Esophagus muscularis mucosa (tissue), 4 donors: ENCODE data around the gene CFAP126. TPM values are rescaled to one million over a fixed set of nuclear protein-coding genes. Genes with fewer than 3 reads are reported as not detected.

Experiments used
- DNase-seq: peaks from one replicate; pipeline ENCODE4 v3.0.0-alpha.2; 2017; ENCODE audit errors: extremely low spot score
- H3K27ac ChIP-seq, 4 donors: fragments of 200-600 bp; sonication (generic); replicated peaks in 1 of 4; 1 replicate in 3 of 4; 2 replicates in 1 of 4; pipeline ENCODE4 v1.5.1; 2016 to 2019; ENCODE audit warnings: mild to moderate bottlenecking in 1 of 4
- H3K27me3 ChIP-seq, 4 donors: fragments of 200-600 bp; sonication (generic); one replicate each; pipeline versions ENCODE4 v1.5.1 to v1.6.0; 2016 to 2019
- H3K36me3 ChIP-seq, 4 donors: fragments of 200-600 bp; sonication (generic); one replicate each; pipeline ENCODE4 v1.5.1; 2016 to 2019
- H3K4me1 ChIP-seq, 4 donors: fragments of 200-600 bp; sonication (generic); one replicate each; pipeline ENCODE4 v1.5.1; 2016 to 2019
- H3K4me3 ChIP-seq, 4 donors: fragments of 200-600 bp; sonication (generic); 1 replicate in 2 of 4; 2 replicates in 2 of 4; pipeline ENCODE4 v1.5.1; 2016 to 2019; ENCODE audit warnings: mild to moderate bottlenecking in 4 of 4, moderate library complexity in 1 of 4
- H3K9me3 ChIP-seq, 4 donors: fragments of 200-600 bp; sonication (generic); 1 replicate in 3 of 4; 2 replicates in 1 of 4; pipeline ENCODE4 v1.5.1; 2016 to 2019
- CTCF ChIP-seq, 3 experiments: fragments of 200-600 bp in 2 of 3; fragments of 450-650 bp in 1 of 3; sonication (generic) in 2 of 3; IDR thresholded peaks; one replicate each; pipeline ENCODE4 v1.5.1; 2017 to 2019; ENCODE audit warnings: antibody characterized with exemption in 3 of 3, mild to moderate bottlenecking in 2 of 3, moderate library complexity in 1 of 3
- EP300 ChIP-seq: sonication (generic); formaldehyde crosslinking; IDR thresholded peaks from one replicate; pipeline ENCODE4 v1.6.1; 2017; ENCODE audit warnings: antibody characterized with exemption
- POLR2A ChIP-seq: fragments of 450-650 bp; IDR thresholded peaks from one replicate; pipeline ENCODE4 v1.6.1; 2017; ENCODE audit warnings: antibody characterized with exemption, moderate library complexity, mild to moderate bottlenecking, low read depth
- POLR2AphosphoS5 ChIP-seq, 2 donors: sonication (generic); formaldehyde crosslinking; IDR thresholded peaks; one replicate each; pipeline ENCODE4 v1.6.1; 2017; ENCODE audit warnings: antibody characterized with exemption in 2 of 2
- WGBS: methylation state at CpG from one replicate; pipeline ENCODE4 v1.1.5; 2018; 5-methylcytosine and 5-hydroxymethylcytosine counted together
- intact Hi-C: fragments of 100-400 bp; cut with DNase I; formaldehyde crosslinking; loops from one replicate; pipeline ENCODE4 v1.15.1; 2023
- total RNA-seq, 4 donors: library from RNA; depleted of rRNA; stranded (reverse); fragments of >200 nt; gene quantifications; one replicate each; pipeline versions ENCODE4 v1.1.0 to v1.2.1, GENCODE V29; 2016

CFAP126 gene
- total RNA-seq, 4 donors from 2014 or later, result not detected

- DNase-seq, result no peak
- 80% methylated on average over 5 of the region's 5 CpGs for WGBS
- no peaks in the 10 kb centered on the region for H3K36me3 ChIP-seq
- TF ChIP-seq CTCF (IDR thresholded peaks at IDR 0.05) (no peak), POLR2AphosphoS5 (IDR thresholded peaks at IDR 0.05) (no peak), POLR2A (no peak), EP300 (no peak)
- peaks cover 4 to 18% (median 12%) of the 10 kb centered on the region in 4 donors for H3K4me1 ChIP-seq
- H3K27ac ChIP-seq, result no peak overlapping the region
- H3K9me3 ChIP-seq, result no peaks in the 10 kb centered on the region
- H3K4me3 ChIP-seq, result no peak overlapping the region
- H3K27me3 ChIP-seq, result no peaks in the 10 kb centered on the region
- intact Hi-C loops, result loop anchor here (5.0 kb wide), 1 partner anchor 71 kb away; the partner anchor contains the start of gene MPZ
Measured at GRCh38 chr1:161378014-161378413, 10.3 kb upstream of the CFAP126 start.

- 56% methylated on average over 2 of the region's 2 CpGs for WGBS
- H3K4me1 ChIP-seq, result no peaks in the 10 kb centered on the region
- H3K27me3 ChIP-seq, result no peaks in the 10 kb centered on the region
- H3K36me3 ChIP-seq, result no peaks in the 10 kb centered on the region
- intact Hi-C loops, result no loop called here
- H3K27ac ChIP-seq, result no peak overlapping the region
- TF ChIP-seq CTCF (IDR thresholded peaks at IDR 0.05), result no peak
- no peak for TF ChIP-seq POLR2AphosphoS5 (IDR thresholded peaks at IDR 0.05)
- no peak for TF ChIP-seq POLR2A
- no peak for TF ChIP-seq EP300
- no peaks in the 10 kb centered on the region for H3K9me3 ChIP-seq
- no peak for DNase-seq
- no peak overlapping the region for H3K4me3 ChIP-seq
Measured at GRCh38 chr1:161374373-161374772, 6.7 kb upstream of the CFAP126 start.

- Histone ChIP-seq H3K4me1 (no peaks in the 10 kb centered on the region), H3K27ac (no peak overlapping the region), H3K27me3 (no peaks in the 10 kb centered on the region), H3K9me3 (no peaks in the 10 kb centered on the region), H3K36me3 (no peaks in the 10 kb centered on the region), H3K4me3 (no peak overlapping the region)
- DNase-seq, result no peak
- TF ChIP-seq POLR2AphosphoS5 (IDR thresholded peaks at IDR 0.05) (no peak), EP300 (no peak), POLR2A (no peak), CTCF (IDR thresholded peaks at IDR 0.05) (no peak)
- intact Hi-C loops, result no loop called here
Measured at GRCh38 chr1:161373442-161373841, 5.8 kb upstream of the CFAP126 start.

- intact Hi-C loops, result loop anchor here (5.0 kb wide), 1 partner anchor 38 kb away; no protein-coding TSS in a partner anchor
- Histone ChIP-seq H3K4me3 (no peak overlapping the region), H3K27ac (no peak overlapping the region), H3K9me3 (no peaks in the 10 kb centered on the region), H3K4me1 (peaks cover 5 to 10% (median 9%) of the 10 kb centered on the region in 4 donors), H3K27me3 (no peaks in the 10 kb centered on the region), H3K36me3 (peaks cover 0 to 44% (median 30%) of the 10 kb centered on the region in 4 donors)
- no peak for DNase-seq
- TF ChIP-seq CTCF (IDR thresholded peaks at IDR 0.05), result no peak
- TF ChIP-seq POLR2A, result no peak
- TF ChIP-seq POLR2AphosphoS5 (IDR thresholded peaks at IDR 0.05), result no peak
- no peak for TF ChIP-seq EP300
Measured at GRCh38 chr1:161365207-161365606, 2.5 kb downstream of the CFAP126 start.

GRCh38 chr1:161364332-161364731, 3.3 kb downstream of the CFAP126 start:
- Histone ChIP-seq H3K4me3 (no peak overlapping the region), H3K36me3 (peaks cover 0 to 44% (median 30%) of the 10 kb centered on the region in 4 donors), H3K27me3 (no peaks in the 10 kb centered on the region), H3K27ac (no peak overlapping the region), H3K9me3 (no peaks in the 10 kb centered on the region), H3K4me1 (peaks cover 8 to 15% (median 10%) of the 10 kb centered on the region in 4 donors)
- DNase-seq, result no peak
- TF ChIP-seq POLR2AphosphoS5 (IDR thresholded peaks at IDR 0.05), result no peak
- TF ChIP-seq POLR2A, result no peak
- TF ChIP-seq CTCF (IDR thresholded peaks at IDR 0.05), result no peak
- no peak for TF ChIP-seq EP300
- intact Hi-C loops, result loop anchor here (5.0 kb wide), 1 partner anchor 132 kb away; no protein-coding TSS in a partner anchor
